Erythroblast (primary cell): ENCODE data around the gene LRRTM4.

Source experiments
- DNase-seq, 2 experiments: peaks; one replicate each; lab custom pipeline; 2025; lab: John Stamatoyannopoulos, UW
- GATA1 ChIP-seq: IDR thresholded peaks from 2 replicates; pipeline ENCODE4 v1.6.1; 2011; ENCODE audit warnings: low read depth, mild to moderate bottlenecking, control low read depth, low read length, moderate library complexity
- POLR2A ChIP-seq: IDR thresholded peaks from 2 replicates; pipeline ENCODE4 v1.6.1; 2011; ENCODE audit warnings: mild to moderate bottlenecking, low read length

Gene LRRTM4

DNA sequence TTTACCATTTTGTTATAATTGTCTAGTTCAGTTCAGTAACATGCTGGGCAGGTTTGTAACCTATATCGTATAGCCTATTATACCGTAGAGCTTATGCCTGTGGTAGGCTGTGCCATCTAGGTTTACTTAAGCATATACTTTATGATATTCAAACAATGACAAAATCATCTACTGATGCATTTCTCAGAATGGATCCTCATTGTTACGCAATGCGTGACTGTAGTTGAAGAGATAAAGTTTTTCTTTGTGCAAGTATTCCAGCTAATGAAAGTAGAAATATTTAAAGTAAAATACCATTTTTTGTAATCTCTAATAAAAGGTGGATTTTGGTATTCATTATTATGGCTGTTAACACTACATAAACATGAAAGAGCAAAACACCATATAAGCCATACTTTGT is 100.2 kb downstream of the LRRTM4 start:
- DNase-seq: no peak
- TF ChIP-seq POLR2A (no peak), GATA1 (no peak)

DNA sequence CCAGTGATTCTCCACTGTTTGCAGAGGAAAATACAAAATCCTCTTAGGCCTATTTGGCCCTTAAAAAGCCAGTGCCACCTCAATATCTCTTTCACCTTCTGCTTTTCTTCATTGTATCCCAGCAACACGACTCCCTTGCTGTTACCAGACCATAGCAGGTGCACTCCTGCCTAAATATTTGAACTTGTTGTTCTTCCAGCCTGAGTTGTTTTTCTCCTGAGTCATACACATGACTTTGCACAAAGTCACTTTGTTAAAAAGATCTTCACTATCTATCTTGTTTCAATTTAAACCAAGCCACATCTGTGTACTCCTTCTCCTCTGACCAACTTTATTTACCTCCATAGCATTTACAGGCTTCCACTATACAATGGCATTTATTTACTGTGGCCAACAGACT is 103.6 kb downstream of the LRRTM4 start:
- DNase-seq: no peak
- TF ChIP-seq POLR2A (no peak), GATA1 (no peak)

- no peak for DNase-seq
These were observed 118.0 kb downstream of the LRRTM4 start for GRCh38 chr2:77404189-77404588.

GRCh38 chr2:77398970-77399600 is 123.1 kb downstream of the LRRTM4 start:
- no peak for TF ChIP-seq GATA1
- DNase-seq: no peak

More at GRCh38 chr2:77404189-77404588, 118.0 kb downstream of the LRRTM4 start:
- TF ChIP-seq POLR2A: no peak
- TF ChIP-seq GATA1: no peak

- DNase-seq: no peak
- TF ChIP-seq POLR2A: no peak
- no peak for TF ChIP-seq GATA1
These were observed 124.4 kb downstream of the LRRTM4 start for GRCh38 chr2:77397763-77398162.

DNA sequence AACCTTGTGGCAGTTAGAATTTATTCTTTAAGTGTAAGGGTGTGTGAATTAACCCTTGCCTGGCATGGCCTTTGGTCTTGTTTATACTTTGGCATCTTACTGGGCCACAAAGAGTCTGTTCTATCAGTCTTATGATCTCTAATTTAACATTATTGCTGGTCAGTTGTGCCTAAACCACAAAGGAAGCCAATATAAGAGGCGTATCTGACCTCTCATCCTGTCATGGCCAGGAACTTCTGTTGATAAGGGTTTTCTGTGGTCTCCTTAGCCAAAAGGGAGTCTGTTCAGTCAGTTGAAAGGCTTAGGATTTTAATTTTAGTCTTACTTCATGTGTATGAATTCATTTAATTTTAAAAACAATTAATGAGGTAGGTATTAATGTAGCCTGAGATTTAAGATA is 127.2 kb downstream of the LRRTM4 start:
- no peak for TF ChIP-seq POLR2A
- TF ChIP-seq GATA1: no peak

DNA sequence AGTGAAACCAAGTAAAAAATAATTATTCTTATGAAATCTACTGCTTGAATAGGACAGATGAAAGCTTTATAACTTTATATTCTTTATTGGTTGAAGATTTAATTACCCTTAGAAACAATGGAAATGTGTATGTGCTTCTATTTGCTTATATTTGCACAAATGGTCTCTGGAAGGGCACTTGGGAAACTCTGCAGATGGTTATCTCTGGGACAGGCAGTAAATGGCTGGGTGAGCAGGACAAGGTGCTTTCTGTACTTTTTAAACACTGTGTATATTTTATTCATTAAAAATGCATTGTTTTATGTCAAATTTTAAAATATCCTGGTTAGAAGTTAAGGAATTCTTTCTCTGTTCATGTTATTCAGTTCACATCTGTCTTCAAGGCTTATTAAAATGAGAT is 131.1 kb downstream of the LRRTM4 start:
- TF ChIP-seq GATA1 (no peak), POLR2A (no peak)
- no peak for DNase-seq

More for the DNA sequence above, 127.2 kb downstream of the LRRTM4 start:
- no peak for DNase-seq

DNA sequence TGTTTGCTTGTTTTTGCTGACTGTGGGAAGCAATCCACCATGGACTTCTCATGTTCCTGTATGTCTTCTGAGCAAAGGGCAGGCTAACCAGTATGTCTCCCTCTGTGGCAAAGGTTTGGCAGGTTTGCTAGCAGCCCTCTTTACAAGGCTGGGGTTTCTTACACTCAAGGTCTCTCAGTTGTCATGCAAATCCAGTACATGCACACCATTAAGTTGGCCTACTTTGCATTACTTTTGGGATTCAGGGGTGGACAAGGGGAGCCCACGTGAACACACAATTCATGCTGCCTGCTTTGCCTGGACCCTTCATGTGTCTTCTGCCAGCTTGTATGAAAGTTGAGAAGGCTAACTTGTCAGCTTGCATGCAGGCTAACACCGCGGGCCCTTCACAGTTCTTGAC is 134.9 kb downstream of the LRRTM4 start:
- no peak for TF ChIP-seq POLR2A
- no peak for TF ChIP-seq GATA1
- no peak for DNase-seq

GRCh38 chr2:77372636-77373035 is 149.5 kb downstream of the LRRTM4 start:
- TF ChIP-seq POLR2A (no peak), GATA1 (no peak)
- DNase-seq: no peak

- no peak for DNase-seq
- TF ChIP-seq GATA1 (no peak), POLR2A (no peak)
These were observed 151.7 kb downstream of the LRRTM4 start for GRCh38 chr2:77370511-77370910.

GRCh38 chr2:77363277-77363676 is 158.9 kb downstream of the LRRTM4 start:
- DNase-seq: no peak
- no peak for TF ChIP-seq GATA1
- no peak for TF ChIP-seq POLR2A

DNA sequence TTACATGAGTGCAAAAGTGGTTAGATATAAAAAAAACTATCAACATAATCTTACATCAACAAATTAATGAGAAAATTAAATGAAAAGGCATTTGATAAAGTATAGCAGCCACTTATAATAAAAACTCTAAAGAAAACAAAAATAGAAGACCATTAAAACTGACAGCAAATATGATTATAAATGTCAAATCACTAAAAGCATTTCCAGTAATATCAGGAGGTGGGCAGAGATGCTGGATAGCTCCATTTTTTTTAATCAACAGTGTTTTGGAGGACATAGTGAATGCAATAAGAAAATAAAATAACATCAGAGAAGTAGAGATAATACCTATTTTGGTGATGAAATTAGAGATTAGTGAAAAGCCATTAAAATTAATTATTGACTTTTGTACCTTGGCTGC is 173.4 kb downstream of the LRRTM4 start:
- DNase-seq: no peak
- no peak for TF ChIP-seq POLR2A

GRCh38 chr2:77336013-77336412 is 186.2 kb downstream of the LRRTM4 start:
- DNase-seq: no peak
- TF ChIP-seq GATA1 (no peak), POLR2A (no peak)

- TF ChIP-seq POLR2A (no peak), GATA1 (no peak)
- DNase-seq: no peak
These were observed 193.8 kb downstream of the LRRTM4 start for GRCh38 chr2:77328134-77328931.
